ENCODE results near the gene NEGR1. TPM values are rescaled to one million over a fixed set of nuclear protein-coding genes. Genes with fewer than 3 reads are reported as not detected.

The NEGR1 gene
- total RNA-seq, 1 donor from 2014 or later = 2.4 TPM

DNA sequence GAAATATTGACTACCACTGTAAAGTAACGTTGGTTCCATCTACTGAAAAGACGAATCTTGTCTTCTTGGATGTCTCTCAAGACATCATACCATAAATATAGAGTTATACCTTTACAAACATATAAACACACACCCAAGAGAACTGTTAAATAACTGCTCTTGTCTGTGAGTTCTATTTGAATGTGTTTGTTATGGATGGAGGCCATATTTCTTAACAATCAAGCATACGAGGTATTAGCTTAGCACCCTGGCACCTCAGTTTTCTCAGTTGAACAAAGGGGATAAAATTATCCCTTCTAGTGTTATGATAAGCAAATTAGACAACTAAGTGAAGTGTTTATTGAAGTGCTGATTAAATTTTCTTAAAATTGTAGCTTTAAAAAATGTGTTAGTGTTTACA lies 864.9 kb downstream of the NEGR1 start:
- H3K27me3 Mint-ChIP-seq (ENCODE audit: low read depth) = no peaks in the 10 kb centered on the region
- no peak overlapping the region for H3K27ac Mint-ChIP-seq
- peaks cover under 1% of the 10 kb centered on the region for H3K4me1 Mint-ChIP-seq
- no peak for DNase-seq (ENCODE audit: low spot score in 2 of 2, unreplicated experiment in 2 of 2)
- no peak overlapping the region for H3K4me3 Mint-ChIP-seq
- TF ChIP-seq CTCF (IDR thresholded peaks at IDR 0.05; ENCODE audit: unreplicated experiment) = no peak
- H3K36me3 Mint-ChIP-seq = no peaks in the 10 kb centered on the region
- H3K9me3 Mint-ChIP-seq = no peaks in the 10 kb centered on the region

- H3K4me3 Mint-ChIP-seq = no peak overlapping the region
- no peak overlapping the region for H3K27ac Mint-ChIP-seq
- H3K4me1 Mint-ChIP-seq = no peaks in the 10 kb centered on the region
- no peak for TF ChIP-seq CTCF (IDR thresholded peaks at IDR 0.05; ENCODE audit: unreplicated experiment)
- no peaks in the 10 kb centered on the region for H3K27me3 Mint-ChIP-seq (ENCODE audit: low read depth)
- no peaks in the 10 kb centered on the region for H3K9me3 Mint-ChIP-seq
- no peaks in the 10 kb centered on the region for H3K36me3 Mint-ChIP-seq
- no peak for DNase-seq (ENCODE audit: low spot score in 2 of 2, unreplicated experiment in 2 of 2)
Observed at GRCh38 chr1:71414179-71414578, 868.2 kb downstream of the NEGR1 start.

- Mint-ChIP-seq H3K4me3 (no peak overlapping the region), H3K27ac (no peak overlapping the region), H3K4me1 (no peaks in the 10 kb centered on the region), H3K36me3 (no peaks in the 10 kb centered on the region), H3K27me3 (ENCODE audit: low read depth) (no peaks in the 10 kb centered on the region), H3K9me3 (no peaks in the 10 kb centered on the region)
- no peak for TF ChIP-seq CTCF (IDR thresholded peaks at IDR 0.05; ENCODE audit: unreplicated experiment)
- DNase-seq (ENCODE audit: low spot score in 2 of 2, unreplicated experiment in 2 of 2) = no peak
Observed at GRCh38 chr1:71413441-71414175, 868.7 kb downstream of the NEGR1 start.

DNA sequence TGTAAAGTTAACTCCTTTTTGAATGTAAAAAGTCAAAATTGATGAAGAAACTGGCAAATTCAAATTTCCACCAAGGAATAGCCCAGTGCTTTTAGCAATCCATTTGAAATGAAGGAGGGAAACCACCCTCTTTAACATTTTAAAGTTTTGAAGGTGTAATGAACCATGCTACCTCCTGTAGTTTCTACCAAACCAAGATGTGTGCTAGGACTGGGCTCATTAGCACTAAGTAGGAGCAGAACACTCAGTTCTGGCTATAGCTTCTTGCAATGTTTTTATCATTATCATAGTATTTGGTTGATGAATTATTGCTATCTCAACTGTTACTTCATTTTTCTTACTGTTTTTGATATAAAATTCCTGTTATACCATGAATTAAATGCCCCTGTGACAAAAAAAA lies 882.3 kb downstream of the NEGR1 start:
- no peaks in the 10 kb centered on the region for H3K4me1 Mint-ChIP-seq
- H3K4me3 Mint-ChIP-seq = no peak overlapping the region
- H3K9me3 Mint-ChIP-seq = peaks cover 5% of the 10 kb centered on the region
- no peaks in the 10 kb centered on the region for H3K27me3 Mint-ChIP-seq (ENCODE audit: low read depth)
- H3K27ac Mint-ChIP-seq = no peak overlapping the region
- no peak for DNase-seq (ENCODE audit: low spot score in 2 of 2, unreplicated experiment in 2 of 2)
- no peak for TF ChIP-seq CTCF (IDR thresholded peaks at IDR 0.05; ENCODE audit: unreplicated experiment)
- no peaks in the 10 kb centered on the region for H3K36me3 Mint-ChIP-seq

DNA sequence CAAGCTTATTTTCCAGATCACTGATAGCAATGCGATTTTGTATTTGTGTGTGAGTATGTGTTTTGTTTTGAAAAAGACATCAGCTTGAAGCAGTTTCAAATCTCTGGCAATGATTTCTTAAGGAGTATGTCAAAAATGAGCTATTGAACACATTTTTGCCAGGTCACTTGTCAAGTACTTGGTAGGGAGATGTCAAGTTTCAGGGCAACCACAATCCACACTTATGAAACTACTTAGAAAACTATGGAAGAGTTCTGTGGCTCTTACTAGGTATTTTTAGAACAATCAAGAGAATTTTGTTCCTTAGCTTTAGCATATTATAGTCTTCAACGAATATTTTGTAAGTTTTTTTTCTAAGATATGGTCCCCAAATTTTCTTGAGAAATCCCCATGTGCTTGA lies 882.7 kb downstream of the NEGR1 start:
- no peak overlapping the region for H3K4me3 Mint-ChIP-seq
- H3K27me3 Mint-ChIP-seq (ENCODE audit: low read depth) = no peaks in the 10 kb centered on the region
- H3K4me1 Mint-ChIP-seq = no peaks in the 10 kb centered on the region
- no peak overlapping the region for H3K27ac Mint-ChIP-seq
- peaks cover 7% of the 10 kb centered on the region for H3K9me3 Mint-ChIP-seq
- no peak for DNase-seq (ENCODE audit: low spot score in 2 of 2, unreplicated experiment in 2 of 2)
- TF ChIP-seq CTCF (IDR thresholded peaks at IDR 0.05; ENCODE audit: unreplicated experiment) = no peak
- no peaks in the 10 kb centered on the region for H3K36me3 Mint-ChIP-seq
